Midbrain (tissue), 1 donor: Measurements from ENCODE around the gene PRSS53.
A peak's percentile ranks its signal among the peaks of the same experiment; 100 is the strongest.

Experiments
- DNase-seq: peaks from one replicate; lab custom pipeline; 2025; lab: John Stamatoyannopoulos, UW

Gene PRSS53

GRCh38 chr16:31043898-31044481 lies 44.8 kb downstream of the PRSS53 start:
- no peak for DNase-seq

DNA sequence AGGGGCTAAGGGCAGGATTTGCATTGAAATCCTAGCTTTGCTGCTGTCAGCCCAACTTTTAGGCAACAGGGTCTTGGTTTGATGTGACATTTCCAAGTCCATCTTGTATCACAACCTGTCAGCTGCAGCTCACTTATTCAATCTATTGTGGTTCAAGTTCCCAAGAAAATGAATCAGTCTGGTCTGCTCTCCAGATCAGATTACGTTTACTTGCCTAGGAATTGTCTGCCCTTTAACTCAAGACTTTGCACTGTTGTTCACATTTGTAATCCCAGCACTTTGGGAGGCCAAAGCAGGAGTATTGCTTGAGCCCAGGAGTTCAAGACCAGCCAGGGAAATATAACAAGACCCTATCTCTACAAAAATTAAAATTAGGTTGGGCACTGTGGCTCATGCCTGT lies 45.4 kb downstream of the PRSS53 start:
- no peak for DNase-seq

- DNase-seq: no peak
Observed at GRCh38 chr16:31042866-31043265, 45.9 kb downstream of the PRSS53 start.

GRCh38 chr16:31038993-31039392 lies 49.8 kb downstream of the PRSS53 start:
- DNase-seq: peak; percentile 19

- DNase-seq: no peak
Observed at GRCh38 chr16:31036691-31037090, 52.1 kb downstream of the PRSS53 start.

- peak; percentile 89 for DNase-seq
Observed at GRCh38 chr16:31033709-31034492, 54.8 kb downstream of the PRSS53 start.
